NCI-H82 treated with DMSO at 0.1 percent for 48 hours (cell line): ENCODE data around the gene FARS2.

ENCODE experiments used
- DNase-seq: peaks from one replicate; lab custom pipeline; 2025; ENCODE audit not compliant: unreplicated experiment; lab: John Stamatoyannopoulos, UW

FARS2 gene

GRCh38 chr6:5565971-5566370 is 304.7 kb downstream of the FARS2 start:
- DNase-seq: peak; percentile 99

DNA sequence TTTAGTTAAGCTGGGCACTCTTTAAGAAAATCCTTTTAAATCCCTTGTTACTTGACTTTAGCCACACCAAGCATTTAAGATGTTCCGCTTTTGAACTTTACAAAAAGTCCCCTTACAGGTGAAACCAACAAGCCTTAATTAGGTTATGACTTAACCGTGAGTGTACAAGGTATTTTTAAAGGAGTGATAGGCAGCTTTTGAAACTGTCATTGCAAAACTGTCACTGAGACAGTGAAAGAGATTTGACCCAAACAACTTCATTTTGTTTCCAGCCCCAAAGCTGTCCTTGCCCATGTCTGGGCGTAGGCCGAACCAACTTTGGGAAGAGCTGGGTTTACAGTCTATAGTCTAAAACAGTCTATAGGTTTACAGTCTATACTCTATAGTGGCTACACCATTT is 305.4 kb downstream of the FARS2 start:
- DNase-seq: no peak

DNA sequence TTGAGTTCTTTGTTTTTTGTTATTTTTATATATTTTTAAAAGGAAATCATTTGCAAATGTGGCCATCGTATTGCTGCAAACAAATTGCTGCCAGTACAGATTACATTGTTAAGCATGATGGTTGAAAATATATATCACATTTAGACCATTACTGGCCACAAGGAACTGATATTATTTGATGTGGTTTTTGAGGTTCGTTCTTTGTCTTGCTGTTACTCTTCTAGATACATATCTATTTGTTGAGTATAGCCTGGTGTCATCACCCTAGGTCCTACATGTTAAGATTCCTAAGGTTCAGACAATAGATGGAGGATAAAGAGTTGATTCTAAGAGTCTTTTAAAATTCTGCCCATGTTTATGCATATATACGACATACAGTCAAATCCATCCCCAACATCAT is 306.0 kb downstream of the FARS2 start:
- no peak for DNase-seq

DNA sequence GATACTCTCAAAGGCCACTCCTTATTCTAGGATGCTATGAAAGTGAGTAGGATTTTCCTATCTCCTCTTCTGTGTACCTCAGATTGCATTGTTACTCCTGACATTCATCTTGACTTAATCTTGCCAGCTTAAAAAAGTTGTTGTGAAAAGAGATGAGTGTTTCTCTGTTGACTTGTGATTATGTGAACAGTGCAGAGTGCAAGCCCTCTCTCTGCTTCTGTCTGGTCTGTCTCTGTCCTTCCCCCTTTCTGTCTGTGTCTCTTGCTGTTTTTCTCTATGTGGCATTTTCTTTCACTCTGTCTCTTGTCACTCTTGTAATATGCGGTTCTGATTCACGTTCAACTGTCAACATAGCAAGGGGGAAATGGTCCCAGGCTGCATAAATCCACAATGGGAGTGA is 306.6 kb downstream of the FARS2 start:
- no peak for DNase-seq

GRCh38 chr6:5569491-5569890 is 308.2 kb downstream of the FARS2 start:
- no peak for DNase-seq

- no peak for DNase-seq
These were observed 309.3 kb downstream of the FARS2 start for GRCh38 chr6:5570641-5571040.

- DNase-seq: no peak
These were observed 319.6 kb downstream of the FARS2 start for GRCh38 chr6:5580736-5581581.

DNA sequence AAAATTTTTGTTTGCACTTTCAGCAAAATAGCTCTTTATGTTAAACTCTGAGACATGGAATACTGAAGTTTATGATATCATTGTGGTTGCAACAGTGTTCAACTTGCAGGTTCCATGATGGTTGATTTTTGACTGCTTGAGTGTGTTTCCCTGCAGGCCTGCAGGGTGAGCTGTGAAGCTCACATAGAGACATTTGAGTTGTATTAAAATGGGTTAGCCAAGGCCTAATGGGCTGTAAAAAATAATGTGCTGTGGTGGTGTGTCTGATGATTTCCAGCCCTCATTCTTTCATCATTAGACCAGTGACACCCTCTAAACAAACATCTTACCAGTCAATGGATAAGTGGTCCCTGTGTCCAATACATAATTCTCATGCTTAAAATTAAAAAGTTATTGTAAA is 321.4 kb downstream of the FARS2 start:
- DNase-seq: no peak

GRCh38 chr6:5583528-5583927 is 322.2 kb downstream of the FARS2 start:
- no peak for DNase-seq

DNA sequence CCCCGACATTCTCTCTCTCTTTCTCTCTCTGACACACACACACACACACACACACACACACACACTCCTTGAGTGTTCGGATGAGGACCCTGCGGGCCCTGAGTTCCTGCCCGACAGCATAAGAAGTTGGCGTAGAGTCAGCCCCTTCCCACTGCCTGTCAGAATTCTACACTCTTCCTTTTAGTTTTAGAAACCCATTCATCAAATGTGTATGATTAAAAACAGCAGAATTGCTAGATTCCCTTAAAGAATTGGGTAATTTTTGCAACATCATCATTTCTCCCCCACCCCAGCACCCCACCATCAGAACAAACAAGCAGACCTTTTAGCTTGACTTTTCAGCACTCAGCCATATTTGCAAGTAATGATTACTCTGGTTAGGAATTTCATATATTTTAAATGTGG is 322.8 kb downstream of the FARS2 start:
- no peak for DNase-seq

GRCh38 chr6:5587648-5588047 is 326.3 kb downstream of the FARS2 start:
- DNase-seq: no peak

DNA sequence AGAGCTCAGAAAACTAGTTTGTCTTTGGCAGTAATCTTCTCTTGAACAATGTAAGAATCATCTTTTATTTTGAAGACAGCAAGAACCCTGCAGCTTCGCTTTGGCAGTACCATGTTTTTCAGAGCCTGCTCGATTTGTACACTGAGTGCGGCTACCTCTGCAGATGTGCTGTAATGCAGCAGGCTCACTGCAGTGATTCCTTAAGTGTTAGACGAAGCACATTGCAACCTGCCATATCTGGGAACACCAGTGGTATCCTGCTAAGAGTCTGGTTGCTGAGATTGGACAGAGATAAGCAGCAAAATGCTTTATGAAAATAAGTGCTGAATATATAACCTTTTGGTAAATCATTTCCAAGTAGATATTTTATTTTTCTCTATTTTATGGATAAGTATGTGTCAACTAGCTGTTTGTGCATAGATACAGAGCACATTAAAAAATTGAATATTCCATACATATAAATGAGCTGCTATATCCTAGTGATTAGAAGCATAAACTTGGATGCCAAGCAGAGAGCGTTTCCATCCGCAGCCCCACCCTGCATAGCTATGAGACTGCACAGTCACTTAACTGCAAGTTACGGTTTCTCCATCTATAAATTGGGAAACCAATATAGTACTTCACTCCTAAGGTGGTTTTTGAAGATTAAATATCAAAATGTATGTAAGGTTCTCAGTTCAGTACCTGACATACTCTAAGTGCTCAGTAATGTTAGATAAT is 328.3 kb downstream of the FARS2 start:
- no peak for DNase-seq

DNA sequence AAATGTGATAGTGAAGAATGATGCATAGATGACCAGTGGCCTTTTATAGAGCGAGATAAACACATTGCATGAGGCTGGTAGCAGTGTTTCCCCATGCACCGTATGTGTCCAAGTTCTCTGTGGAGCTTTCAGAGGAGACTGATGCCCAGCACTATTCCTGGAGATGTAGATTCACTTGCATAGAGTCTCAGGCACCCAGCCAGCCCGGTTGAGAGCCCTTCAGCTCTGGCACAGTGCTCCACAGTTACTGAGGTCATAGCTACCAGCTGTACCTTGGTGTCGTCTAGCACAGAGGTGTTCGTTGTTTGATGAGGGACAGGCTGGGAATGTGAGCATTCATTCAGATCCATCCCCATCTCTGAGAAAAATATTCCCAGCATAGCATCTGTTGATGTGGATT is 328.9 kb downstream of the FARS2 start:
- no peak for DNase-seq

DNA sequence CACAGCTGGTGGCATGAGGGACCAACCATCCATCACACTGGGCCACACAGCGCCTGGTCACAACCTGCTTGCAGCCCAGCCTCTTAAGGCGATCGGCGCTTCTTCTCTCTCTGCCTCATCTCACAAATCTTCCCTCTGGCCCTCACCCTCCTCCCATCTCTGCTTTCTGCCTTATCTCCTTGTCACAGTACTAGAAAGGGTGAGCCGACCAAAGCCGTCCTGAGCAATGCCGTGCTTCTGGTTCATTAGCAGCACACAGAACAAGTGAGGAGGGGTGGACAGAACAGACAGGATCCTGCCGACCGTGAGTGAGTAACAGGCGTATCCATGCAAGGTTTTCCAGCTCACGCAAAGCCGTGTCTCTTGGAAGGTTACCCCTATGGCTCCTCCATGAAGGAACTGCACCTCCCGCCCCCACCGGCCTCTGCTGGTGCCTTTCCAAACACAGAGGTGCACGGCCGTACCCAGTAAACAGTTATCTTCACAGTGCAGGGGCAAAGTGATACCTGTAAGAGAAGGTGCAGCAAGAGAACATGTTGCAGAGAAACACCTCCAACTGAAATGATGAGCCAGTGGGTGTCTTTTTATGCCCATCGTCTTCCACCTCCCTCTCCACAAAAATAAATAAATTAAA is 331.7 kb downstream of the FARS2 start:
- DNase-seq: no peak

GRCh38 chr6:5595184-5595583 is 333.9 kb downstream of the FARS2 start:
- DNase-seq: no peak

DNA sequence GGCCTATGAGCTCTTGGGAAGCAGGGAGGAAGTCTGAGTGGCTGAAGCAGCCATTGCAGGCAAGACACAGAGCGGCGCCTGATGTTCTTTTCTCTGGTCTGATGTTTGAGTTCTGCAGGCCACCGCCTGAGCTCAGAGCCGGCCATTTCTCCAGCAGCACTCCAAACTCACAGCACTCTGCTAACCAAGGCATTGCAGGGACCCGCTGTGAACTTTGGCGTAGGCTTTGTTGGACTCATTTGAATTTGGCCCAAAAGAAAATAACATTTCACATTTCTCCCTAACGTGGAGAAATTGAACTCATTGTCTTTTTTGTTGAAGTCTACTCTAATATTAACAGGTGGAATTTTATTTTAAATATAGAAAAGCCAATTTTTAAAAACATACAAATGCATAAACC is 336.1 kb downstream of the FARS2 start:
- no peak for DNase-seq

DNA sequence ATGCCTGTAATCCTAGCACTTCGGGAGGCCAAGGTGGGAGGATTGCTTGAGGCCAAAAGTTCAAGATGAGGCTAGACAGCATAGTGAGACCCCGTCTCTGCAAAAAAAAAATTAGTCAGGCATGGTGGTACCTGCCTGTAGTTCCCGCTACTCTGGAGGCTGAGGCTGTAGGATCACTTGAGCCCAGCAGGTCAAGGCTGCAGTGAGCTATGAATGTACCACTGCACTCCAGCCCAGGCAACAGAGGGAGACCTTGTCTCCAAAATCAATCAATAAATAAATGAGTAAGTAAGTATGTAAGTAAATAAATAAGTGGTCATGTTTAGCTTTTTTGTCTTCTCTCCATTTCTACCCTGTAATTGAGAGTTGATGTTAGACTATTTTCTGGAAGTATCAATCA is 336.8 kb downstream of the FARS2 start:
- DNase-seq: no peak

DNA sequence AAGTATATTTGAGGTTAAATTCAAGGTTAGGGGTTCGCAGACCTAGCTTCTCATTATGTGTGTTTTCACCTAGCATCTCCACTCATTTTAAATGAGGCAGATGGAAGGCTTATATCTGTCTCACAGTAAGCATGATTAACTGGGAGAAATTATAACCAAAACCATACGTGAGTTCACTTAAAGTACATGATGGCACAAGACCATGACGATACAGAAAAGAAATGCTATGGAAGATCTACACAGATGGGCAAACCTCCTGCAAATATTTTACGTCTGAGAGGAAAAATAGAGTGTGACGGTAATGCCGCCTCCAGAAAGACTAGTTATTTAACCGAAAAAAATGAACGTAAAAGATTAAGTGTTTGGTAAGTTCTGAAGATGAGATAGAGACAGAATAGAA is 337.8 kb downstream of the FARS2 start:
- DNase-seq: no peak

GRCh38 chr6:5605937-5606336 is 344.6 kb downstream of the FARS2 start:
- DNase-seq: no peak

DNA sequence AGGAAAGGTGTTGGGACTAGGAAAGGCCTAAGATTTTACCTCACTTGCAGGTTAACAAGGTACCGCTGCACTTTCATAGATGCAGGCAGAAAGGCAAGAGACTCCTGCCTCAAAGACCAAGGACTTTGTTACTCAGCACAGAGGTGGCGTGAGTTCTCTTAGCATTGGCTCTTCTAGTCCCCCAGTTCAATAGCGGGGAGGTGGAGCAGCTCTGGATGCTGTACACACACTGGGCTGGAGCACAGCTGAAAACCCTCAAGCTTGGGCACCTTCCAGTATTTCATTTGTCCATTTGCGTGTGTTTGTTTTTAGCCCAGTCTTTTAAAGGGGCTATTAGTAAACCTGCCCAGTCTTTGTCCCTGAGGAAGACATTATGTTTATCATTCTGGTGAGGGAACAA is 345.2 kb downstream of the FARS2 start:
- DNase-seq: no peak

DNA sequence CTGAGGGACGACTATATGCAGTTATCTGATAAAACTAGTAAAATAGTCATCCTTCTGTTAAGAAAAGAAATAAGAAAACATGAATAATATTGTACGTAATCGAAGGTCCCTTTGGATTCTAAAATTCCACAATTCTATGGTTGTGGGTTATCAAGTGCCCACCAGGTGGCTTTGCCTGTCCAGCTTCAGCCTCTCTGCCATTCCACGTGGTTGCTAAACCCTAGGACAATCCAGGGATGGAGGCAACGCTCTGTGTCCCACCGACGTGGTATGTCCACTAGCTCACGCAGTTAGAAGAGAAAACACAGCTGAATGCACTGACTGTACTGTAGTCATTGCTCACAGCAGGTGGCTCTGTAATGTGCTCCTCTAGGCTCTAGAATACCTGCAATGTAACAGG is 349.3 kb downstream of the FARS2 start:
- no peak for DNase-seq

GRCh38 chr6:5617179-5617578 is 355.9 kb downstream of the FARS2 start:
- DNase-seq: no peak
